Hippocampal formation (tissue), 2 donors: Measurements from ENCODE around the gene BMPER.
A peak's percentile ranks its signal among the peaks of the same experiment; 100 is the strongest.

Experiments used
- DNase-seq, 2 donors: peaks; one replicate each; lab custom pipeline; 2025; lab: John Stamatoyannopoulos, UW

Gene BMPER

GRCh38 chr7:33905389-33906032, at the start of gene BMPER:
Gene BMPER, plus strand, starts transcription at chr7:33905539. Its CDS starts 75 bp downstream, at chr7:33905614.
- DNase-seq = peak in 1 of 2 donors; percentile 19

GRCh38 chr7:33861947-33862346, 43.4 kb upstream of the BMPER start:
- DNase-seq = no peak

GRCh38 chr7:33862946-33863814, 42.2 kb upstream of the BMPER start:
- DNase-seq = peak; percentile 24 to 30

GRCh38 chr7:33868166-33868565, 37.2 kb upstream of the BMPER start:
- no peak for DNase-seq

- DNase-seq = no peak
Observed at GRCh38 chr7:33869176-33869575, 36.2 kb upstream of the BMPER start.

GRCh38 chr7:33870120-33870519, 35.2 kb upstream of the BMPER start:
- no peak for DNase-seq

GRCh38 chr7:33872870-33873269, 32.5 kb upstream of the BMPER start:
- DNase-seq = no peak

- DNase-seq = no peak
Observed at GRCh38 chr7:33873518-33873917, 31.8 kb upstream of the BMPER start.

GRCh38 chr7:33873981-33874750, 31.2 kb upstream of the BMPER start:
- no peak for DNase-seq

GRCh38 chr7:33874943-33875342, 30.4 kb upstream of the BMPER start:
- no peak for DNase-seq

- no peak for DNase-seq
Observed at GRCh38 chr7:33876596-33877274, 28.6 kb upstream of the BMPER start.

- DNase-seq = no peak
Observed at GRCh38 chr7:33880787-33881186, 24.6 kb upstream of the BMPER start.

GRCh38 chr7:33881316-33881715, 24.0 kb upstream of the BMPER start:
- no peak for DNase-seq

GRCh38 chr7:33882040-33882837, 23.1 kb upstream of the BMPER start:
- no peak for DNase-seq

GRCh38 chr7:33882950-33883670, 22.2 kb upstream of the BMPER start:
- DNase-seq = no peak

GRCh38 chr7:33883671-33883965, 21.7 kb upstream of the BMPER start:
- DNase-seq = no peak

GRCh38 chr7:33885290-33886148, 19.8 kb upstream of the BMPER start:
- no peak for DNase-seq

- no peak for DNase-seq
Observed at GRCh38 chr7:33886149-33886623, 19.2 kb upstream of the BMPER start.

- DNase-seq = peak in 1 of 2 donors; percentile 51
Observed at GRCh38 chr7:33887266-33887975, 17.9 kb upstream of the BMPER start.
